OCI-LY7 (cell line): ENCODE data around the gene CPEB4. TPM values are rescaled to one million over a fixed set of nuclear protein-coding genes. Genes with fewer than 3 reads are reported as not detected.

ENCODE experiments used
- BruUV-seq: library from RNA; stranded (reverse); fragments of 400-500 nt; replicated peaks from 2 replicates; lab custom pipeline; 2021; lab: Mats Ljungman, UMichigan
- CTCF ChIA-PET: fragments of 300-600 bp; sonication (Branson Sonifier 250); formaldehyde crosslinking; loops from one replicate; lab custom pipeline; 2022; ENCODE audit warnings: antibody characterized with exemption; ENCODE audit not compliant: unreplicated experiment; lab: Charles Lee
- POLR2A ChIA-PET: fragments of 300-600 bp; sonication (Branson Sonifier 250); formaldehyde crosslinking; loops from one replicate; lab custom pipeline; 2022; ENCODE audit warnings: antibody characterized with exemption; lab: Charles Lee
- DNase-seq: peaks from one replicate; pipeline ENCODE4 v3.0.0-alpha.2; 2015; ENCODE audit warnings: low spot score
- H2AFZ ChIP-seq: fragments of 200-600 bp; sonication (generic), shearing (Covaris generic); 2 replicates; pipeline ENCODE4 v1.6.1; 2014; ENCODE audit warnings: mild to moderate bottlenecking, antibody characterized with exemption, low read length, moderate library complexity
- H3K27ac ChIP-seq: fragments of 200-600 bp; sonication (generic); 2 replicates; pipeline ENCODE4 v1.5.1; 2014; ENCODE audit warnings: mixed run types, low read depth, mild to moderate bottlenecking, moderate library complexity, low read length, inconsistent platforms; ENCODE audit not compliant: poor library complexity, severe bottlenecking
- H3K36me3 ChIP-seq: fragments of 200-600 bp; sonication (generic); 2 replicates; pipeline ENCODE4 v1.6.1; 2014; ENCODE audit warnings: mild to moderate bottlenecking, antibody characterized with exemption, low read length, moderate library complexity, mixed read lengths; ENCODE audit not compliant: insufficient read depth
- H3K4me1 ChIP-seq: fragments of 200-600 bp; sonication (generic); 2 replicates; pipeline ENCODE4 v1.5.1; 2014; ENCODE audit warnings: mild to moderate bottlenecking, low read length; ENCODE audit not compliant: insufficient read depth, poor library complexity, severe bottlenecking
- H3K4me2 ChIP-seq: fragments of 200-600 bp; sonication (generic); 2 replicates; pipeline ENCODE4 v1.6.1; 2014; ENCODE audit warnings: mild to moderate bottlenecking, low read length
- H3K4me3 ChIP-seq: fragments of 200-600 bp; sonication (generic); 2 replicates; pipeline ENCODE4 v1.5.1; 2014; ENCODE audit warnings: mild to moderate bottlenecking, low read depth, low read length; ENCODE audit not compliant: poor library complexity, severe bottlenecking
- H3K79me2 ChIP-seq: fragments of 200-600 bp; sonication (generic); 2 replicates; pipeline ENCODE4 v1.6.1; 2016; ENCODE audit warnings: low read depth, mild to moderate bottlenecking, low read length, moderate library complexity, mixed read lengths; ENCODE audit not compliant: insufficient read depth
- H3K9me2 ChIP-seq: fragments of 200-600 bp; sonication (generic); 2 replicates; pipeline ENCODE4 v1.6.1; 2016; ENCODE audit warnings: mild to moderate bottlenecking, low read length, mixed read lengths; ENCODE audit not compliant: insufficient read depth
- H3K9me3 ChIP-seq: fragments of 200-600 bp; sonication (generic); 2 replicates; pipeline ENCODE4 v1.6.1; 2014; ENCODE audit warnings: mild to moderate bottlenecking, mixed run types, low read length, mixed read lengths
- H4K20me1 ChIP-seq: fragments of 200-600 bp; sonication (generic); 2 replicates; pipeline ENCODE4 v1.6.1; 2014; ENCODE audit warnings: mild to moderate bottlenecking, antibody characterized with exemption, low read length, moderate library complexity, mixed read lengths; ENCODE audit not compliant: insufficient read depth
- CTCF ChIP-seq: fragments of 200-600 bp; sonication (generic); conservative IDR thresholded peaks from 2 replicates; pipeline ENCODE4 v1.5.1; 2014; ENCODE audit warnings: mild to moderate bottlenecking, antibody characterized with exemption, low read length, moderate library complexity, mixed read lengths
- EZH2phosphoT487 ChIP-seq: fragments of 200-600 bp; sonication (generic); IDR thresholded peaks from 2 replicates; pipeline ENCODE4 v1.6.1; 2018; ENCODE audit warnings: low read depth, borderline replicate concordance, mild to moderate bottlenecking, mixed run types, antibody characterized with exemption, low read length, moderate library complexity, mixed read lengths
- intact Hi-C: fragments of 100-400 bp; cut with micrococcal nuclease; formaldehyde crosslinking; loops from one replicate; pipeline ENCODE4 v1.10.0; 2022; ENCODE audit not compliant: unreplicated experiment
- total RNA-seq, 2 experiments: library from RNA; depleted of rRNA in 1 of 2; stranded (reverse); fragments of >200 nt in 1 of 2; shearing (Covaris generic) in 1 of 2; gene quantifications; 2 replicates each; pipeline ENCODE4 v1.2.3, GENCODE V29; 2014 to 2022

The CPEB4 gene
- total RNA-seq, 2 experiments from 2014 or later = 12.6 to 31.8 TPM

GRCh38 chr5:173988554-173989431, 100.6 kb downstream of the CPEB4 start, which contains the start of gene C5orf47:
C5orf47 (plus strand) TSS chr5:173989170; CDS start chr5:173989264, 94 bp downstream.
- no peak within 1 kb of the TSS; the same call in 1 of the 2 replicates for H3K4me2 ChIP-seq
- H3K9me2 ChIP-seq = no peaks in the 10 kb centered on the region
- CTCF ChIA-PET = interaction anchor here (0.6 kb wide), 1 partner anchor 36 kb away, joined by 9 read pairs; no protein-coding TSS in a partner anchor
- POLR2A ChIA-PET = no interaction called here
- TF ChIP-seq EZH2phosphoT487 = no peak
- TF ChIP-seq CTCF = no peak
- H3K79me2 ChIP-seq = no peaks in the 10 kb centered on the region
- no peaks in the 10 kb centered on the region for H3K9me3 ChIP-seq
- no peaks in the 10 kb centered on the region for H4K20me1 ChIP-seq
- H2AFZ ChIP-seq = peak within 1 kb of the TSS; percentile 39; the same call in 1 of the 2 replicates
- no peak within 1 kb of the TSS for H3K4me3 ChIP-seq
- DNase-seq = no peak
- peaks cover 8% of the 10 kb centered on the region for H3K4me1 ChIP-seq
- no TSS peak for BruUV-seq
- no peak within 1 kb of the TSS for H3K27ac ChIP-seq
- intact Hi-C loops = no loop called here
- no peaks in the 10 kb centered on the region for H3K36me3 ChIP-seq

GRCh38 chr5:173989432-173990082, 101.4 kb downstream of the CPEB4 start:
- H3K36me3 ChIP-seq = no peaks in the 10 kb centered on the region
- H3K4me3 ChIP-seq = no peak overlapping the region
- TF ChIP-seq CTCF = no peak
- TF ChIP-seq EZH2phosphoT487 = no peak
- intact Hi-C loops = no loop called here
- no peaks in the 10 kb centered on the region for H3K9me3 ChIP-seq
- no peaks in the 10 kb centered on the region for H3K9me2 ChIP-seq
- H3K79me2 ChIP-seq = no peaks in the 10 kb centered on the region
- BruUV-seq = no TSS peak
- no peak overlapping the region for H3K27ac ChIP-seq
- ChIA-PET POLR2A (no interaction called here), CTCF (interaction anchor here (0.5 to 0.6 kb wide), 2 partner anchors 19 to 349 kb away, joined by 3 to 8 read pairs; no protein-coding TSS in a partner anchor)
- peak; percentile 38 for DNase-seq
- H3K4me1 ChIP-seq = peaks cover 8% of the 10 kb centered on the region
- H2AFZ ChIP-seq = peak overlapping the region; percentile 39; the same call in 1 of the 2 replicates
- no peak overlapping the region; the same call in 1 of the 2 replicates for H3K4me2 ChIP-seq
- H4K20me1 ChIP-seq = no peaks in the 10 kb centered on the region
